HepG2 (cell line): ENCODE measurements around the gene SLC11A1. TPM values are rescaled to one million over a fixed set of nuclear protein-coding genes. Genes with fewer than 3 reads are reported as not detected.

Source experiments
- AGO2 ChIP-seq: fragments of 200-400 bp; formaldehyde crosslinking; optimal IDR thresholded peaks from 2 replicates; pipeline ENCODE3; 2017; ENCODE audit warnings: mild to moderate bottlenecking, low read depth, low read length, moderate library complexity
- ASH2L ChIP-seq: fragments of 300-600, 200-600 bp; sonication (generic); IDR thresholded peaks from 2 replicates; pipeline ENCODE4 v1.7.0; 2017; ENCODE audit warnings: low read depth, mild to moderate bottlenecking, moderate library complexity, mixed read lengths, low read length; ENCODE audit not compliant: insufficient read length
- ETV6 ChIP-seq: sonication (generic); formaldehyde crosslinking; conservative IDR thresholded peaks from 2 replicates; pipeline ENCODE4 v1.4.0; 2020; ENCODE audit warnings: missing genetic modification reagents
- FOXK1 ChIP-seq: sonication (generic); formaldehyde crosslinking; IDR thresholded peaks from 2 replicates; pipeline ENCODE4 v1.4.0; 2020; ENCODE audit warnings: low read depth, missing genetic modification reagents, borderline replicate concordance
- FOXK2 ChIP-seq: fragments of 450-650 bp; IDR thresholded peaks from 2 replicates; pipeline ENCODE4 v1.6.1; 2016
- GLI4 ChIP-seq: sonication (generic); formaldehyde crosslinking; IDR thresholded peaks from 2 replicates; pipeline ENCODE4 v1.5.1; 2020; ENCODE audit warnings: missing genetic modification reagents, mild to moderate bottlenecking, moderate library complexity, borderline replicate concordance
- LCORL ChIP-seq, 2 experiments: fragments of 450-650 bp in 1 of 2; sonication (generic) in 1 of 2; formaldehyde crosslinking in 1 of 2; IDR thresholded peaks; 2 replicates each; pipeline versions ENCODE4 v1.5.0 to v1.6.1; 2017 to 2020; ENCODE audit warnings: antibody characterized with exemption in 1 of 2, missing genetic modification reagents in 1 of 2
- NFE2 ChIP-seq: sonication (generic); formaldehyde crosslinking; IDR thresholded peaks from 2 replicates; pipeline ENCODE4 v1.4.0; 2020; ENCODE audit warnings: missing genetic modification reagents
- RAD51 ChIP-seq: fragments of 450-650 bp; IDR thresholded peaks from 2 replicates; pipeline ENCODE4 v1.6.1; 2016; ENCODE audit warnings: borderline replicate concordance
- SMARCE1 ChIP-seq: fragments of 450-650 bp; IDR thresholded peaks from 2 replicates; pipeline ENCODE4 v1.6.1; 2017; ENCODE audit warnings: borderline replicate concordance
- TBX2 ChIP-seq: sonication (generic); formaldehyde crosslinking; IDR thresholded peaks from 2 replicates; pipeline ENCODE4 v1.5.0; 2020; ENCODE audit warnings: missing genetic modification reagents, mild to moderate bottlenecking, borderline replicate concordance
- TEAD3 ChIP-seq: optimal IDR thresholded peaks from 2 replicates; pipeline ENCODE3; 2016; ENCODE audit warnings: borderline replicate concordance
- ZMYM2 ChIP-seq: sonication (generic); formaldehyde crosslinking; IDR thresholded peaks from 2 replicates; pipeline ENCODE4 v1.8.0; 2022; ENCODE audit warnings: mild to moderate bottlenecking, missing genetic modification reagents
- ZNF253 ChIP-seq: sonication (generic); formaldehyde crosslinking; IDR thresholded peaks from 2 replicates; pipeline ENCODE4 v1.8.0; 2022; ENCODE audit warnings: mild to moderate bottlenecking, missing genetic modification reagents, borderline replicate concordance
- ZNF30 ChIP-seq: sonication (generic); formaldehyde crosslinking; IDR thresholded peaks from 2 replicates; pipeline ENCODE4 v1.5.0; 2020; ENCODE audit warnings: mild to moderate bottlenecking, missing genetic modification reagents
- ZNF709 ChIP-seq: sonication (generic); formaldehyde crosslinking; IDR thresholded peaks from 2 replicates; pipeline ENCODE4 v1.5.0; 2020; ENCODE audit warnings: mild to moderate bottlenecking, missing genetic modification reagents
- polyA plus RNA-seq, 8 experiments: library from polyadenylated mRNA; depleted of rRNA in 3 of 8; stranded (reverse) in 7 of 8; unstranded in 1 of 8; fragments of >200 nt; fragmentation: Illumina TruSeq in 4 of 8; extraction: Trizol in 4 of 8; gene quantifications; 2 replicates each; pipeline versions ENCODE4 v1.2.1 to v1.2.3, GENCODE V29; 2011 to 2016; ENCODE audit warnings: low read depth in 4 of 8, missing spikeins in 1 of 8, mixed read lengths in 1 of 8; ENCODE audit not compliant: insufficient read depth in 1 of 8
- total RNA-seq, 5 experiments: library from RNA; depleted of rRNA; stranded (reverse); fragments of >200 nt; fragmentation: Illumina TruSeq; extraction: Trizol; gene quantifications; 2 replicates each; pipeline ENCODE4 v1.2.3, GENCODE V29; 2016; ENCODE audit warnings: low read depth in 1 of 5
- TF ChIP-seq, protein P1 (sequence below), 2 experiments: IDR thresholded peaks; 2 replicates each; pipeline ENCODE4 v1.6.1; 2011 to 2012; ENCODE audit warnings: low read length in 2 of 2, borderline replicate concordance in 1 of 2, low read depth in 1 of 2, mild to moderate bottlenecking in 1 of 2, moderate library complexity in 1 of 2
- TF ChIP-seq, protein P2 (sequence below): sonication (generic); formaldehyde crosslinking; IDR thresholded peaks from 2 replicates; pipeline ENCODE4 v1.8.0; 2022; ENCODE audit warnings: mild to moderate bottlenecking, missing genetic modification reagents; ENCODE audit not compliant: insufficient replicate concordance
- TF ChIP-seq, protein P3 (sequence below): sonication (generic); formaldehyde crosslinking; IDR thresholded peaks from 2 replicates; pipeline ENCODE4 v1.4.0; 2020; ENCODE audit warnings: mild to moderate bottlenecking, missing genetic modification reagents
- TF ChIP-seq, protein P4 (sequence below): sonication (generic); formaldehyde crosslinking; IDR thresholded peaks from 2 replicates; pipeline ENCODE4 v1.8.1; 2023; ENCODE audit warnings: mild to moderate bottlenecking, missing genetic modification reagents
- TF ChIP-seq, protein P5 (sequence below): IDR thresholded peaks from 2 replicates; pipeline ENCODE4 v1.6.1; 2016; ENCODE audit warnings: missing genetic modification reagents, missing compliant biosample characterization

Gene SLC11A1
- total and polyA plus RNA-seq, 2 of the 13 experiments (the other 11 are each of a cell fraction or from before 2014, with no cell fraction given), result 0.33 to 2.3 TPM

DNA sequence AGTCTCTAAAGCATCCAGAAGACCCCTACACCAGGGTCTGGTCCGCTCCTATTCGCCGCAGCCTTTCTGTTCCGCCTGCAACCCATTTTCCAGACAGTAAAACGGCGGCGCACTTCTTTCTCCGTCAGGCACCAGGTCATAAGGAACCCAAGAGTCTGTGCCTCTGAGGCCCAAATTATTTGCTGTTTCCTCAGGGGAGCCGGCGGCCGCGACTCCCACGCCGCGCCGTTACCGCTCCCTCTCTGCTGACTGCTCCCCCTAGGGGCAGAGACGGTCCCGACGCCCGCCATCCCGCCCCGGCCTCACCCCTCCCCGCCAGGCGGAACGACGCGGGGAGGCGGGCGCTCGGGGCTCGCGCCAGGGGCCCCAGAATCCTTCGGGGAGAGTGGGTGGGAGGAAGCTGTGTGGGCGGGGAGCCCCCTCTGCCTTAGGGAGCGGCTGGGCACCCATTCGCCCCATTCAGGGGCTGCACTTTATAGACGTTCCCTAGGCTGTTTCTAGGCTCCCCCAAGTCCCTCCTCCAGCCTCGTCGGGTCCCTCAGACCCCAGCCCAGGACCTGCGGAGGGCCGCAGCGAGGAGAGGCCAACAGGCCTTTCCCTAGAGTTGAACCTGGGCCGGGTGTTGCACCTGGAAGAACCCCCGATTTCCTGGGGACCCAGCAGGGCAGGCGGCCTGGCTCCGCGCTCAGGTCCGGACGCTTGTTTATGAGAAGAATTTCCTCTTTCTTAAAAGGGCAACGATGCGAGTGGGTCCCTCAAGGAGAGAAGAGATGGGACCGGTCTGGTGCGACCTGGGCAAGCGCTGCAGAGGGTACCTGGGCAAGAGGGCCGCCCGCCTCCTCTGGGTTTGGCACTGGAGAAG is 14.0 kb downstream of the SLC11A1 start (continued):
- TF ChIP-seq, protein P1, sequence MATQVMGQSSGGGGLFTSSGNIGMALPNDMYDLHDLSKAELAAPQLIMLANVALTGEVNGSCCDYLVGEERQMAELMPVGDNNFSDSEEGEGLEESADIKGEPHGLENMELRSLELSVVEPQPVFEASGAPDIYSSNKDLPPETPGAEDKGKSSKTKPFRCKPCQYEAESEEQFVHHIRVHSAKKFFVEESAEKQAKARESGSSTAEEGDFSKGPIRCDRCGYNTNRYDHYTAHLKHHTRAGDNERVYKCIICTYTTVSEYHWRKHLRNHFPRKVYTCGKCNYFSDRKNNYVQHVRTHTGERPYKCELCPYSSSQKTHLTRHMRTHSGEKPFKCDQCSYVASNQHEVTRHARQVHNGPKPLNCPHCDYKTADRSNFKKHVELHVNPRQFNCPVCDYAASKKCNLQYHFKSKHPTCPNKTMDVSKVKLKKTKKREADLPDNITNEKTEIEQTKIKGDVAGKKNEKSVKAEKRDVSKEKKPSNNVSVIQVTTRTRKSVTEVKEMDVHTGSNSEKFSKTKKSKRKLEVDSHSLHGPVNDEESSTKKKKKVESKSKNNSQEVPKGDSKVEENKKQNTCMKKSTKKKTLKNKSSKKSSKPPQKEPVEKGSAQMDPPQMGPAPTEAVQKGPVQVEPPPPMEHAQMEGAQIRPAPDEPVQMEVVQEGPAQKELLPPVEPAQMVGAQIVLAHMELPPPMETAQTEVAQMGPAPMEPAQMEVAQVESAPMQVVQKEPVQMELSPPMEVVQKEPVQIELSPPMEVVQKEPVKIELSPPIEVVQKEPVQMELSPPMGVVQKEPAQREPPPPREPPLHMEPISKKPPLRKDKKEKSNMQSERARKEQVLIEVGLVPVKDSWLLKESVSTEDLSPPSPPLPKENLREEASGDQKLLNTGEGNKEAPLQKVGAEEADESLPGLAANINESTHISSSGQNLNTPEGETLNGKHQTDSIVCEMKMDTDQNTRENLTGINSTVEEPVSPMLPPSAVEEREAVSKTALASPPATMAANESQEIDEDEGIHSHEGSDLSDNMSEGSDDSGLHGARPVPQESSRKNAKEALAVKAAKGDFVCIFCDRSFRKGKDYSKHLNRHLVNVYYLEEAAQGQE (IDR thresholded peaks at IDR 0.05; ENCODE audit: borderline replicate concordance in 1 of 2, low read depth in 1 of 2, low read length in 2 of 2), result peak in 1 of 2 experiments; percentile 57; a peak in 1 of 4 replicates
- TF ChIP-seq RAD51, result no peak
- TF ChIP-seq, protein P2, sequence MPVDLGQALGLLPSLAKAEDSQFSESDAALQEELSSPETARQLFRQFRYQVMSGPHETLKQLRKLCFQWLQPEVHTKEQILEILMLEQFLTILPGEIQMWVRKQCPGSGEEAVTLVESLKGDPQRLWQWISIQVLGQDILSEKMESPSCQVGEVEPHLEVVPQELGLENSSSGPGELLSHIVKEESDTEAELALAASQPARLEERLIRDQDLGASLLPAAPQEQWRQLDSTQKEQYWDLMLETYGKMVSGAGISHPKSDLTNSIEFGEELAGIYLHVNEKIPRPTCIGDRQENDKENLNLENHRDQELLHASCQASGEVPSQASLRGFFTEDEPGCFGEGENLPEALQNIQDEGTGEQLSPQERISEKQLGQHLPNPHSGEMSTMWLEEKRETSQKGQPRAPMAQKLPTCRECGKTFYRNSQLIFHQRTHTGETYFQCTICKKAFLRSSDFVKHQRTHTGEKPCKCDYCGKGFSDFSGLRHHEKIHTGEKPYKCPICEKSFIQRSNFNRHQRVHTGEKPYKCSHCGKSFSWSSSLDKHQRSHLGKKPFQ (CRISPR knock-in tag), result peak; percentile 91
- TF ChIP-seq ZMYM2 (CRISPR knock-in tag), result peak; percentile 19; the same call in 1 of the 2 replicates
- TF ChIP-seq ZNF253 (CRISPR knock-in tag), result no peak
- TF ChIP-seq SMARCE1, result no peak
- no peak for TF ChIP-seq LCORL (IDR thresholded peaks at IDR 0.05)
- peak; percentile 97 for TF ChIP-seq LCORL (CRISPR knock-in tag; IDR thresholded peaks at IDR 0.05)
- peak; percentile 65; the same call in 1 of the 2 replicates for TF ChIP-seq FOXK2
- TF ChIP-seq, protein P3, sequence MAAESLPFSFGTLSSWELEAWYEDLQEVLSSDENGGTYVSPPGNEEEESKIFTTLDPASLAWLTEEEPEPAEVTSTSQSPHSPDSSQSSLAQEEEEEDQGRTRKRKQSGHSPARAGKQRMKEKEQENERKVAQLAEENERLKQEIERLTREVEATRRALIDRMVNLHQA (CRISPR knock-in tag), result 0 out of 2 replicates have a peak, but pooled peaks have one; percentile 26
- TF ChIP-seq, protein P4, sequence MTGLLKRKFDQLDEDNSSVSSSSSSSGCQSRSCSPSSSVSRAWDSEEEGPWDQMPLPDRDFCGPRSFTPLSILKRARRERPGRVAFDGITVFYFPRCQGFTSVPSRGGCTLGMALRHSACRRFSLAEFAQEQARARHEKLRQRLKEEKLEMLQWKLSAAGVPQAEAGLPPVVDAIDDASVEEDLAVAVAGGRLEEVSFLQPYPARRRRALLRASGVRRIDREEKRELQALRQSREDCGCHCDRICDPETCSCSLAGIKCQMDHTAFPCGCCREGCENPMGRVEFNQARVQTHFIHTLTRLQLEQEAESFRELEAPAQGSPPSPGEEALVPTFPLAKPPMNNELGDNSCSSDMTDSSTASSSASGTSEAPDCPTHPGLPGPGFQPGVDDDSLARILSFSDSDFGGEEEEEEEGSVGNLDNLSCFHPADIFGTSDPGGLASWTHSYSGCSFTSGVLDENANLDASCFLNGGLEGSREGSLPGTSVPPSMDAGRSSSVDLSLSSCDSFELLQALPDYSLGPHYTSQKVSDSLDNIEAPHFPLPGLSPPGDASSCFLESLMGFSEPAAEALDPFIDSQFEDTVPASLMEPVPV (CRISPR knock-in tag), result peak; percentile 54
- TF ChIP-seq ZNF30 (CRISPR knock-in tag), result no peak
- peak; percentile 79 for TF ChIP-seq TEAD3 (CRISPR knock-in tag)
- TF ChIP-seq ZNF709 (CRISPR knock-in tag), result peak; percentile 89
- TF ChIP-seq AGO2, result peak; percentile 71
- TF ChIP-seq FOXK1 (CRISPR knock-in tag), result peak; percentile 97
- no peak for TF ChIP-seq NFE2 (CRISPR knock-in tag)
- no peak for TF ChIP-seq GLI4 (CRISPR knock-in tag)
- TF ChIP-seq ASH2L, result peak; percentile 96
- TF ChIP-seq, protein P5, sequence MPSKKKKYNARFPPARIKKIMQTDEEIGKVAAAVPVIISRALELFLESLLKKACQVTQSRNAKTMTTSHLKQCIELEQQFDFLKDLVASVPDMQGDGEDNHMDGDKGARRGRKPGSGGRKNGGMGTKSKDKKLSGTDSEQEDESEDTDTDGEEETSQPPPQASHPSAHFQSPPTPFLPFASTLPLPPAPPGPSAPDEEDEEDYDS (CRISPR knock-in tag), result peak; percentile 84; the same call in 1 of the 2 replicates
- TF ChIP-seq ETV6 (CRISPR knock-in tag), result no peak; the same call in 1 of the 2 replicates
- TF ChIP-seq TBX2 (CRISPR knock-in tag), result peak; percentile 92
